Measurements from ENCODE around the gene DLGAP1.

DLGAP1 gene

GRCh38 chr18:3541549-3542386 is 913.3 kb downstream of the DLGAP1 start:
- POLR2A ChIA-PET = no interaction called here
- TF ChIP-seq SP1 (IDR thresholded peaks at IDR 0.05) (no peak), FOXK2 (IDR thresholded peaks at IDR 0.05) (no peak), FOXA1 (IDR thresholded peaks at IDR 0.05) (no peak), L3MBTL2 (conservative IDR thresholded peaks at IDR 0.05) (no peak), ZNF384 (IDR thresholded peaks at IDR 0.05) (no peak), BHLHE40 (IDR thresholded peaks at IDR 0.05; ENCODE audit: borderline replicate concordance) (no peak), CTBP1 (IDR thresholded peaks at IDR 0.05; ENCODE audit: borderline replicate concordance) (no peak), TARDBP (IDR thresholded peaks at IDR 0.05) (no peak), PKNOX1 (IDR thresholded peaks at IDR 0.05) (no peak), ARNT (IDR thresholded peaks at IDR 0.05) (no peak), SUZ12 (IDR thresholded peaks at IDR 0.05) (no peak), LEF1 (IDR thresholded peaks at IDR 0.05; ENCODE audit: borderline replicate concordance) (no peak), ELF4 (IDR thresholded peaks at IDR 0.05) (no peak), NFRKB (IDR thresholded peaks at IDR 0.05) (no peak), FOXM1 (IDR thresholded peaks at IDR 0.05; ENCODE audit: borderline replicate concordance) (no peak), HDGF (IDR thresholded peaks at IDR 0.05; ENCODE audit: borderline replicate concordance) (no peak)
- no peak for DNase-seq (ENCODE audit: extremely low spot score)
- CTCF ChIA-PET = no interaction called here

DNA sequence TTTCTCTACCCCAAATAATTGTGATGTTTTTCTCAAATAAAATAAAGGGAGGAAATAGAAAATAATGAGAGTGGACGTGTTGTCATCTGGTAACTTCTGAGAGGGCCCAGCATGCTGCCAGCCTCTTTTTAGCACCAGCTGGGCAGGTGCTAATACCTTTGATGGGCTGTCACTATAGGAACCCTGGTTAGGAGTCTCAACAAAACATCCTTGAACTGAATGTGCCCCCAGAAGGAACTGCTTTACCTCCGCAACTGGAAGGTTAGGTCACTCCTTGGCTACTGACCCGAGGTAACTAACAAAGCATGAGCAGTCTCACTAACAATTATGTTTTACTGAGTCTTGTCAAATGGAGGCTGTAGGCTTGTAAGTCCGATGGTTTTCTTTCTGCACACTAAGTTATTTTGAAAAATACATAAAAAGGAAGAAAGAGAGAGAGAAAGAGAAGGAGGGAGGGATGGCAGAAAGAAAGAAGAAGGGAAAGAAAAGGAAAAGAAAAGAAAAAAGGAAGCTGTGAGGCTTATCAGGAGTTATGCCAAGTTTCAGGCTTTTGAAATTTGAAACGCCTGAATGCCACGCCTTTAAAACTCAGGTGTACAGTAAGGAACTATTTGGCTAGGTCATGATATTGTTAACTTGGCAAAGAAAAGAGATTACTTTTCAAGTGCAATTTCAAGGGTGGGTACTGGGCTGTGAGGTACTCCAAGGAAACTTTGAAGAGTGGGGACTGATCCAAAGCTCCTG is 914.1 kb downstream of the DLGAP1 start:
- CTCF ChIA-PET = no interaction called here
- TF ChIP-seq FOXM1 (IDR thresholded peaks at IDR 0.05; ENCODE audit: borderline replicate concordance) (no peak), FOXA1 (IDR thresholded peaks at IDR 0.05) (no peak), ELF4 (IDR thresholded peaks at IDR 0.05) (no peak), ARNT (IDR thresholded peaks at IDR 0.05) (no peak), PKNOX1 (IDR thresholded peaks at IDR 0.05) (no peak), NFRKB (IDR thresholded peaks at IDR 0.05) (no peak), HDGF (IDR thresholded peaks at IDR 0.05; ENCODE audit: borderline replicate concordance) (no peak), CTBP1 (IDR thresholded peaks at IDR 0.05; ENCODE audit: borderline replicate concordance) (no peak)
- POLR2A ChIA-PET = no interaction called here
- DNase-seq (ENCODE audit: extremely low spot score) = no peak

GRCh38 chr18:3538954-3539617 is 916.0 kb downstream of the DLGAP1 start:
- CTCF ChIA-PET = interaction anchor here (1.1 kb wide), 1 partner anchor 57 kb away, joined by 3 read pairs; no protein-coding TSS in a partner anchor
- POLR2A ChIA-PET = no interaction called here

DNA sequence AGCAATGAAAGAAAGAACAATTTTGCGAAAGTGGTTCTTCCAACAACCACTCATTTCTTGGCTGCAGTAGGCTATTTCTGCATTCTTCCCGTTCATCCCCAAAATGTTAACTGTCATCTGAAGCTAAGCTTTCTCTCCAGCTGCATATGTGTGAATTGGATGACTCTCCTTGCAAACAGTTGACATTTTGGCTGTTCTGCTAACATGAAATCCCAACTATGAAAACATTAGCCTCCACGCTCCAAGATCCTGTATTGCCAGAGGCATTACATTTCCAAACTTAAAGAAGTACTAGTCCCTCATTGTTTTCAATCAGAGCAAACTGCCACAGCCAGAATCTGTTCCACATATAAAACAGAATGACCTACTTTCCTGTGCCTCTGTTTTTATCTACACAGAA is 916.7 kb downstream of the DLGAP1 start:
- POLR2A ChIA-PET = no interaction called here
- CTCF ChIA-PET = interaction anchor here (1.1 kb wide), 1 partner anchor 56 kb away, joined by 3 read pairs; no protein-coding TSS in a partner anchor
- TF ChIP-seq ZNF384 (IDR thresholded peaks at IDR 0.05) = no peak
- no peak for TF ChIP-seq SUZ12 (IDR thresholded peaks at IDR 0.05)
- no peak for TF ChIP-seq FOXM1 (IDR thresholded peaks at IDR 0.05; ENCODE audit: borderline replicate concordance)
- TF ChIP-seq CTBP1 (IDR thresholded peaks at IDR 0.05; ENCODE audit: borderline replicate concordance) = no peak
- TF ChIP-seq FOXA1 (IDR thresholded peaks at IDR 0.05) = no peak
- no peak for TF ChIP-seq HDGF (IDR thresholded peaks at IDR 0.05; ENCODE audit: borderline replicate concordance)
- no peak for TF ChIP-seq ELF4 (IDR thresholded peaks at IDR 0.05)
- TF ChIP-seq FOXK2 (IDR thresholded peaks at IDR 0.05) = no peak
- no peak for TF ChIP-seq NFRKB (IDR thresholded peaks at IDR 0.05)
- no peak for TF ChIP-seq L3MBTL2 (conservative IDR thresholded peaks at IDR 0.05)
- TF ChIP-seq TARDBP (IDR thresholded peaks at IDR 0.05) = no peak
- no peak for TF ChIP-seq BHLHE40 (IDR thresholded peaks at IDR 0.05; ENCODE audit: borderline replicate concordance)
- TF ChIP-seq ARNT (IDR thresholded peaks at IDR 0.05) = no peak
- TF ChIP-seq PKNOX1 (IDR thresholded peaks at IDR 0.05) = no peak
- no peak for TF ChIP-seq LEF1 (IDR thresholded peaks at IDR 0.05; ENCODE audit: borderline replicate concordance)
- TF ChIP-seq SP1 (IDR thresholded peaks at IDR 0.05) = no peak

More at GRCh38 chr18:3538954-3539617, 916.0 kb downstream of the DLGAP1 start:
- DNase-seq (ENCODE audit: extremely low spot score) = no peak
- TF ChIP-seq SUZ12 (IDR thresholded peaks at IDR 0.05) (no peak), PKNOX1 (IDR thresholded peaks at IDR 0.05) (no peak), BHLHE40 (IDR thresholded peaks at IDR 0.05; ENCODE audit: borderline replicate concordance) (no peak), FOXA1 (IDR thresholded peaks at IDR 0.05) (no peak), FOXM1 (IDR thresholded peaks at IDR 0.05; ENCODE audit: borderline replicate concordance) (no peak)

DNA sequence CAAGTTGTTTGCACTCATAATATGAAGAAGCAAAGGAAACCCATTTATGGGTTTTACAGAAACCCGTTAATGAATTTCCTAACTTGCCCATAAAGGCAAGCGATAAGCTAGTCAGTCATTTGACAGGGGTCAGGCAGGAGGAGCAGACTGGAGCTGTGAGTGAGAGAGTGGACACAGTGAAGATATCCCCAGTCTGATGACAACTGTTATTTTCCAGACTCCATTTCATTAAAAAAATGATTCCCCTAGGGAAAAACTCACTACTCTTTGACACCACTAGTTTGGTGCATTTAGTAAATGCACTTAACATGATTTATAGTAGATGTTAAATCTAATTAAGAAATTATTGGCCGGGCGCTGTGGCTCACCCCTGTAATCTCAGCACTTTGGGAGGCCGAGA is 924.3 kb downstream of the DLGAP1 start:
- no peak for DNase-seq (ENCODE audit: extremely low spot score)
- no peak for TF ChIP-seq LEF1 (IDR thresholded peaks at IDR 0.05; ENCODE audit: borderline replicate concordance)
- TF ChIP-seq NFRKB (IDR thresholded peaks at IDR 0.05) = no peak
- no peak for TF ChIP-seq FOXA1 (IDR thresholded peaks at IDR 0.05)
- TF ChIP-seq PKNOX1 (IDR thresholded peaks at IDR 0.05) = no peak
- TF ChIP-seq TARDBP (IDR thresholded peaks at IDR 0.05) = no peak
- POLR2A ChIA-PET = no interaction called here
- CTCF ChIA-PET = no interaction called here

More for the DNA sequence above, 916.7 kb downstream of the DLGAP1 start:
- no peak for DNase-seq (ENCODE audit: extremely low spot score)
